ENCODE results near the gene CLEC10A.
"Not testable (repeated sequence)": the region's sequence is repeated elsewhere in the genome, so short reads cannot be mapped to it uniquely, and the experiment has no call there.

The CLEC10A gene

GRCh38 chr17:7070712-7071111, 9.3 kb downstream of the CLEC10A start:
- no peak for DNase-seq

- DNase-seq, result no peak
Measured at GRCh38 chr17:7068268-7068667, 11.8 kb downstream of the CLEC10A start.

- DNase-seq, result no peak
Measured at GRCh38 chr17:7067198-7067597, 12.9 kb downstream of the CLEC10A start.

- DNase-seq, result no peak
Measured at GRCh38 chr17:7064261-7064660, 15.8 kb downstream of the CLEC10A start.

- no peak for DNase-seq
Measured at GRCh38 chr17:7063518-7064094, 16.4 kb downstream of the CLEC10A start.

- no peak for DNase-seq
Measured at GRCh38 chr17:7060165-7060891, 19.7 kb downstream of the CLEC10A start.

GRCh38 chr17:7058831-7059447, 21.1 kb downstream of the CLEC10A start:
- no peak for DNase-seq

GRCh38 chr17:7056386-7056785, 23.7 kb downstream of the CLEC10A start:
- no peak for DNase-seq

- DNase-seq, result not testable (repeated sequence)
Measured at GRCh38 chr17:7050583-7050982, 29.5 kb downstream of the CLEC10A start.

- DNase-seq, result no peak
Measured at GRCh38 chr17:7048968-7049367, 31.1 kb downstream of the CLEC10A start.

GRCh38 chr17:7047566-7047965, 32.5 kb downstream of the CLEC10A start:
- no peak for DNase-seq

- peak in 1 of 2 experiments; percentile 31 for DNase-seq
Measured at GRCh38 chr17:7046725-7047397, 33.2 kb downstream of the CLEC10A start.

GRCh38 chr17:7046127-7046724, 33.8 kb downstream of the CLEC10A start:
- peak; percentile 86 to 90 for DNase-seq

GRCh38 chr17:7045492-7046126, 34.4 kb downstream of the CLEC10A start:
- DNase-seq, result peak; percentile 54 to 69

- DNase-seq, result peak; percentile 72 to 94
Measured at GRCh38 chr17:7043497-7044198, 36.4 kb downstream of the CLEC10A start, which contains the start of gene SLC16A11. TSS of gene SLC16A11 (minus strand) at chr17:7044092. CDS start at chr17:7043513, 579 bp downstream.

GRCh38 chr17:7043182-7043496, 36.9 kb downstream of the CLEC10A start:
- DNase-seq, result peak in 1 of 2 experiments; percentile 22

- DNase-seq, result no peak
Measured at GRCh38 chr17:7042501-7043181, 37.4 kb downstream of the CLEC10A start.

GRCh38 chr17:7041607-7042500, 38.2 kb downstream of the CLEC10A start:
- DNase-seq, result peak in 1 of 2 experiments; percentile 7

GRCh38 chr17:7039832-7040231, 40.2 kb downstream of the CLEC10A start:
- DNase-seq, result no peak
